DMS 273 treated with DMSO at 0.1 percent for 48 hours (cell line): ENCODE measurements around the gene DNAH17.

Experiments used
- DNase-seq: peaks from one replicate; lab custom pipeline; 2025; lab: John Stamatoyannopoulos, UW

Gene DNAH17

DNA sequence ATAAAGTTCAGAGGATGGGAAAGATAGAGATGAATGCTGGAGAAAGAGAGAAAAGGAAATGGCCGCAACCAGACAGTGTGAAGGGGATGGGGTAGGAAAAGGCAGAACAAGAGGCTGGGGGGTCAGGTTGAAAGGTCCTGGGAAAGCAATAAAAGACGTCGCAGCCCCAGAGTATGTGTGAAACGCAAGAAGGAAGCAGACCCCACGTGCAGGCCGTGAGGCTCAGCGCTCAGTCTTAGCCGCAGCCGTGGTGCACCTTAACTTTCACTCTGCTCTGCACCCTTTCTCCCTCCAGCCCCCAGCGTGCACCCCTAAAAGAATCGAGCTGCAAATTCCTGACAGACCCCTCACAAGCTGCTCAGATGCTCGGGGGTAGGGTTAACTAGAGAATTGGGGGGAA is 1.9 kb downstream of the DNAH17 start:
- DNase-seq: no peak

DNA sequence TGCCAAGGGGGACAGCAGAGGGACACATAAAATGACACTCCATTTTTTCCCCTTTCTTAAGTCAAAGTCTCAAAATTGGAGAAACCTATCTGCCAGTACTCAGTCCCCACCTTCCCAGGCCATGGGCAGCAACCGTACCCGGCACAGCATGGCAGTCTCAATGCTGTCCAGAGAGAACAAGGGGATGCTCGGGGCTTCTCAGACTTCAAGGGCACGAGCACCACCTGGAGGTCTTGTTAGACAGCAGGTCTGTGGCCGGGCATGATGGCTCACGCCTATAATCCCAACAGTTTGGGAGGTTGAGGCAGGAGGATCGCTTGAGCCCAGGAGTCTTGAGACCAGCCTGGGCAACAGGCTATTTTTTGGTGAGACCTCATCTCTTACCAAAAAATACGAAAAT is 3.2 kb downstream of the DNAH17 start:
- no peak for DNase-seq

- DNase-seq: no peak
Measured at GRCh38 chr17:78572239-78573205, 4.7 kb downstream of the DNAH17 start.

- DNase-seq: no peak
Measured at GRCh38 chr17:78571329-78571728, 5.9 kb downstream of the DNAH17 start.

DNA sequence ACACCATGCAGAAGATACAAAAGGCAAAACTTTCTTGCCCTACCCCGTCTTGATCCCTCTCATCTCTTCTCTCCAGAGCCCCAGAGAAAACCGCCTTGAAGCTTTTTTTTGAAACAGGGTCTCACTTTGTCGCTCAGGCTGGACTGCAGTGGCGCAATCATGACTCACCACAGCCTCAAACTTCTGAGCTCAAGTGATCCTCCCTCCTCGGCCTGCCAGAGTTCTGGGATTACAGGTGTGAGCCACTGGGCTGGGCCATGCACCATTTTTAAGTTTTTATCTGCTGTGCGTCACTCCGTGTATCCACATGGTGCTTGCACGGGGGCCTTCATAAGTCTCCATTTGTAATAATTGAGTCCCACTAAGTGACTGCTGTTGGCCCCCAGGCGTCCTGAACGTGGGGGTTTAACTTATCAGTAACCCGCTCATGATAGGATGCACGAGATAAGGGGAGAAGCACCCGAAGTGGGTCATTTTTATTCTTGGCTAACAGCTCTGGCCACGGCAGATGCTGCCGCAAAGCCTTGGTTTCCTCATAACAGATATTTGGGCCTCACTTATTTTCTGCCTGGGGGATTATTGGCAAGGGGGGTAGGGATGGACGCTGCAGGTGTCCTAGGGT is 8.6 kb downstream of the DNAH17 start:
- DNase-seq: no peak

GRCh38 chr17:78567991-78568390 is 9.2 kb downstream of the DNAH17 start:
- DNase-seq: no peak

- no peak for DNase-seq
Measured at GRCh38 chr17:78566947-78567346, 10.2 kb downstream of the DNAH17 start.

GRCh38 chr17:78563189-78564145 is 13.7 kb downstream of the DNAH17 start:
- no peak for DNase-seq

GRCh38 chr17:78562734-78563133 is 14.5 kb downstream of the DNAH17 start:
- DNase-seq: no peak

GRCh38 chr17:78561166-78561565 is 16.0 kb downstream of the DNAH17 start:
- no peak for DNase-seq

DNA sequence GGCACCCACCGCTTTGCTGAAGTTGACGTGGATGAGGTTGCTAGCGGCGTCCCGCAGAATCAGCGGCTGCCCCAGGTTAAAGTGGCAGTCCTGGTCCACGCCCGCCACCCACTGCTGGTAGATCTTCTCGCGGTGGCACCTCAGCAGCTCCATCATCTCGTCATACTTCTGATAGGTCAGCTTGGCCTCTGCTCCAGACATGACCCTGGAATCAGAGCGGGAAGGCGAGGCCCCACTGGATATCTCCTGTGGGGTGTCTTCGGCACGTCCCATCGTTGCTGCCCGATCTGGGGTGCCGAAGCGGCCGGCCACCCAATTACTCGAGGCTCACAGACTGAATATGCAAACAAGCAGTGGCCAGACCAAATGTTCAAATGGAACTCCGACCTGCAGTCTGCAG is 16.5 kb downstream of the DNAH17 start:
- no peak for DNase-seq

DNA sequence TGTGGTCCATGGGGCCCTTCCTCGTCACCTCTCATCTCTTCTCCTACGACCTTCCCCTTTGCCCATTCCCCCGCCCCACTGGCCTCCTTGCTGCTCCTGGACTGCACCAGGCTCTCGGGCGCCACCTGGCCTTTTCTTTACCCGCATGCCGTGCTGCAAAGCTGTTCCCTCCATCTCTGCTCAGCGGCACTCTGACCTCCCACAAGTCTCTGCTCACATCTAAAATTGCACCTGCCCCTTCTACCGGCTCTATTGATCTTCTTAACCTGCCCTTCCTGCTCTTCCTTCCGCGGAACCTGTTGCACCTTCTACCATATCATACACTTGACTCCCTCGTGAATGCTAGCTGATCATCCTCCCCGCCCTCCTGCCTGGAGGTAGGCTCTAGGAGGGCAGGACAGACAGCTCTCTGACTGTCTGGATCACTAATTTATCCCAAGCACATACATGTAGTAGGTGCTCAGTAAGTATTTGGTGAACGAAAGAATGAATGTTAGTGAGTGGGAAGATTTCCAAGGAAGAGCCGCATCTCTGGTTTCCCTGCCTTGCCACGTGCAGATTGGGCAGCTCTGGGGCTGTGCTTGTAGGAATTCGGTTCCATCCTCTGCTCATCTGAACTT is 17.3 kb downstream of the DNAH17 start:
- DNase-seq: no peak

DNA sequence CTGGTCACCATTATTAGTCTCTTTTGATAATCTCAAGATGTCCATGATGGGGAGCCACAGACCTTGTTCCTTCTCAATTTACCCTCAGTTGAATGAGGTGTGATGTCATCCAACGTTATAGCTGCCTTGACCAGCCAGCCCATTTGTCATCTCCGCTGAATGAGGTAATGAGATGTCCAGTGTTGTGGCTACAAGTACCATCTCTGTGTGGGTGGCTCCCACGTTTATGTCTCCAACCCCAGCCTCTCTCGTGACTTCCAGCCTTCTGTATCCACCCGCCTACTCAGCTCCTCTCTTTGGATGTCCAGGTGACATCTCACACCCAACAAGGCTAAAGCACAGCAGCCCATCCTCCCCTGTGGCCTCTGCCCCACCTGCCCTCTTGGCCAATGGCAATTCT is 18.2 kb downstream of the DNAH17 start:
- no peak for DNase-seq

DNA sequence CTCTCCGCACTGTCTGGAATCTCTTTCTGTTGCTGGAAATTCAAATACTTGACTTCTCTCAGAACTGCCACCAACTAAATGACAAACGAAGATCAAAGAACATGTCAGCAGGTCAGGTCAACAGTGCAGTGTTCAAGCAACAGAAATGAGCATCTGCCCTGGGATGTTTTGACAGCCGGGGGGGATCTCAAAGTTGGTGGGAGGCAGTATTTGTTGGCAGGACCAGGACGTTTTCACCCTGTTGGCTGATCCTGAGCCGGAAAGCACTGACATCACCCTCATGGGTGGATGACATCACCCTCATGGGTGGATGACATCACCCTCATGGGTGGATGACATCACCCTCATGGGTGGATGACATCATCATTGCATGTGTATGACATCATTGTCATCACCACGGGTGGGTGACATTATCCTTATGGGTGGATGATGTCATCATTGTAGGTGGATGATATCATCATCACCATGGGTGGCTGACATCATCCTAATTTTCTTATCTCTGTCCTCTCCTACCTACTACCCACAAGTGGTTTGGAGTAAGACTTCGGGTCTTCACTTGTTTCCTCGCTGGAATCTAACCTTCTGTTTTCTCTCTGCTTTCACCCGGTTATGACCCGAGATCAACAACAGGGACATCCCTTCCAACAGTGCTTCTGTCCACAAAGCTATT is 18.9 kb downstream of the DNAH17 start:
- no peak for DNase-seq

- no peak for DNase-seq
Measured at GRCh38 chr17:78557598-78558039, 19.6 kb downstream of the DNAH17 start.

DNA sequence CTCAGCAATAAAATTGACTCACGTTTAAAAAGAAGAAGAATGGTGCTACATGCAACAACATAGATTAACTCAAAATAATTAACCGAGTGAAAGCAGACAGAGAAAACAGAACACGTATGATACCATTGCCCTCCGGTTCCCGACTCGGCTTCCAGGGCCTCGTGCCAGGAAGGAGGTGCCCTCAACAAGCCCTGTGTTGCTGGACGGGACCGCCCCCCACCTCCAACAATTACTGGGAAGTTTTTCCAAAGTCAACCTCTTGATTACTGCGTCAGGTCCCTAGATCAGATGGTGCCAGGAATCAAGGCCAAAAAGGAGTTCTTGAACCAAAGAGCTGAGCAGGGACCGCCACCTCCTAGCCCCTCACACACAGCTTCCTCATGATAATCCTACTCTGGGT is 20.4 kb downstream of the DNAH17 start:
- DNase-seq: no peak

DNA sequence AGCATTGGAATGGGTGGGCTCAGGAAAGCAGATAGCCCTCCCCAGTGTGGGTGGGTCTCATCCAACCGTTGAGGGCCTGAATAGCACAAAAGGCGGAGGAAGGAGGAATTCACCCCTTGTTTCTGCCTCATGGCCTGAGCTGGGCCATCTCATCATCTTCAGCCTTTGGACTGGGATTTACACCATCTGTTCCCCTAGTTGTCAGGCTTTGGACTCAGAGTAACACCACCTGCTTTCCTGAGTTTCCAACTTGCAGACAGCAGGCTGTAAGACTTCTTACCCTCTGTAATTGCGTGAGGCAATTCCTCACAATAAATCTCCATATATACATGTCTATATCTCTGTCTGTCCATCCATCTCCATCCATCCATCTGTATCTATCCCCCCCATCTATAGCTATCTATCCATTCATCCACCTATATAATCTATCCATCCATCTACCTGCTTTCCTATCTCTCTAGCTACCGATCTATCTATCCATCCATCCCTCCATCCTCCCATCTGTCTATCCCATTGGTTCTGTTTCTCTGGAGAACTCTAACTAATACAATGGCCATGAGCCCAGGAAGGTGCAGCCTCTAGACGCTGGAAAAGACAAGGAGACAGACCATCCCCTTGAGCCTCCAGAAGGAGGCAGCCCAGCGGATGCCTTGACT is 21.3 kb downstream of the DNAH17 start:
- DNase-seq: peak; percentile 58

- DNase-seq: no peak
Measured at GRCh38 chr17:78550464-78550863, 26.7 kb downstream of the DNAH17 start.

GRCh38 chr17:78548725-78549124 is 28.5 kb downstream of the DNAH17 start:
- no peak for DNase-seq

DNA sequence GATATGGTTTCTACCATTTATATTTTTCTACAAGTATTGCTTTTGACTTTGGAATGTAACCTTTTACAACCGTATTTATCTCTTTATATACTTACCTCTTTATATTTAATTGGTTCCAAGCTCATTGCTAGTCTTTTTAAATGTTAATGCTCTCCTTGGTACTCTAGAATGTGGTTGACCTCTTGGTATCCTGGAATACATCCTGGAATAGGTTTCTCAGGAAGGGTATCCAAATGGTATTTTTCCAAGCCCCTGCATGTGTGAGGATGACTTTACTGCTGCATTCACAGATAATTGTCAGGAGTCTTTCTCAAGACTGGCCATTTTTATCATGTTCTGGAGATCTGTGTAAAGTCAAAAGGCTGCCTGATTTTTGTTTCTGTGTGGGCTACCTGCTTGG is 30.2 kb downstream of the DNAH17 start:
- no peak for DNase-seq

- DNase-seq: no peak
Measured at GRCh38 chr17:78546476-78546875, 30.7 kb downstream of the DNAH17 start.
